ENCODE data around the gene ID3.

The ID3 gene

DNA sequence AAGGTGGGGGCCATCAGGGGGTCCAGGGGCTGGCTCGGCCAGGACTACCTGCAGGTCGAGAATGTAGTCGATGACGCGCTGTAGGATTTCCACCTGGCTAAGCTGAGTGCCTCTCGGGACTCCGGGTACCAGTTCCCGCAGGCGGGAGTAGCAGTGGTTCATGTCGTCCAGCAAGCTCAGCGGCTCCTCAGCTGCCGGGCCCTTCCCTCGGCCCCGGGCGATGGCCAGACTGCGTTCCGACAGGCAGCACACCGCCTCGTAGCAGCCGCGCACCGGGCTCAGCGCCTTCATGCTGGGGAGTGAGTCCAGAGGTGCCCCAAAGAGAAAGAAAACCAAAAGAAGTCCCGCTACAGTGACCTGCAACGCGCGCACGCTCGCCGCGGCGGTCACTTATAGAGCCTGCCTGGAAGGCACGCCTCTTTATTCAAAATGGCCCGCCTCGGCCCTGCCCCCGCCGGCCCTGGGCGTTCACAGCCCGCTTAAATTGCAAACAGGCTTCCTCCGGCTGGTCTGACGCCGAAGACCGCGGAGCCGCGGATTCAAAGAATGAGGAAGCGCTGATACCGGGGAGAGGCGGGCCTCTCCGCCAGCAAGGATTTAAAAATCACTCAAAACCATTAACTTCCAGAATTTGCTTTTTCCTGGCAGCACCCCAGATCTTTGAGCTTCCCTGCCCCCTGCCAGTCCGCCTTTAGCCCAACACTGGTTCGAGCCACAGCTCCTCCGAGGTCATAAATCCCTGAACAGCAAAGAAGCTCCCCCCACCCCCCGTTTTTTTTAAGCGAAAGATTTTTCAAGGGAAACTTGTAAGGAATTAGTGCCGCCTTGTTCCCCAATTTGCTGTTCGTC, at the start of gene ID3:
ID3 (minus strand) TSS at position 366 of the 849 bp plus-strand sequence; CDS start at position 291, 75 bp downstream.
- peak; percentile 99 for DNase-seq

GRCh38 chr1:23607944-23608343, 48.6 kb upstream of the ID3 start:
- DNase-seq, result no peak

- DNase-seq, result no peak
Observed at GRCh38 chr1:23601968-23602876, 42.9 kb upstream of the ID3 start.

GRCh38 chr1:23601135-23601967, 42.0 kb upstream of the ID3 start:
- no peak for DNase-seq

DNA sequence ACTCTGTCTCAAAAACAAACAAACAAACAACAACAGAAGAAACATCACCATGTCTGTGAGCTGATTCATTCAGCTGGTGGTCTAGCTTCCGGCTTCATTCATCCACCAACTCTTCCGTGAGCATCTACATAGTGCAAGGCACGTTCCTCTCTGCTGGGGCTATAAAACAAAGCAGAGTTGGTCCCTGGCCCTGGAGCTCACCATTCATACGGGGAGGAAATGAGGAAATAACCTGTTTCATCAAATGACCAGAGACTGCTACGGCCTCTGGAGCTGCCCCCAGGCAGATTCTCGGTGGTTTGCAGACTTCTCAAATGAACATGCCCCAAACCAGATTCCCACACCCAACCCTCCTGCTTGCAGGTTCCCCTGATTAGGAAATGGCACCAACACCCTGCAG, 41.0 kb upstream of the ID3 start:
- DNase-seq, result no peak

DNA sequence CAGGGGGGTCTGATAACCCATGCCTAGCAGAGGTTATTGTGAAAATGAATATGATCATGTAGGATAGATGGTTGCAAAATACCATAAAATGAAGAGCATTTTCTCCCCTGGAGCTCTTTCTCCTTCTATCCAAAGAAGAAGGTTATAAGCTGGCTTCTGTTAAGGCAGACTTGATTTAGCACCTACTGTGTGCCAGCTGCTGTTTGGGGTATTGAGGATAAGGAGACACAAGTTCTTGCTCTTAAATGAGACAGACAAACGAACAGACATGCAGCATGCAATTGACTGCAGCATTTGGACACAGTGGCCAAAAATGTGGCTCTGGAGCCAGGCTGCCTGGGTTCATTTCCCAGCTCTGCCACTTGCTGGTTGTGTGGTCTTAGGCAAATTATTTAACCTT, 39.8 kb upstream of the ID3 start:
- no peak for DNase-seq

- no peak for DNase-seq
Observed at GRCh38 chr1:23598424-23598823, 39.1 kb upstream of the ID3 start.

DNA sequence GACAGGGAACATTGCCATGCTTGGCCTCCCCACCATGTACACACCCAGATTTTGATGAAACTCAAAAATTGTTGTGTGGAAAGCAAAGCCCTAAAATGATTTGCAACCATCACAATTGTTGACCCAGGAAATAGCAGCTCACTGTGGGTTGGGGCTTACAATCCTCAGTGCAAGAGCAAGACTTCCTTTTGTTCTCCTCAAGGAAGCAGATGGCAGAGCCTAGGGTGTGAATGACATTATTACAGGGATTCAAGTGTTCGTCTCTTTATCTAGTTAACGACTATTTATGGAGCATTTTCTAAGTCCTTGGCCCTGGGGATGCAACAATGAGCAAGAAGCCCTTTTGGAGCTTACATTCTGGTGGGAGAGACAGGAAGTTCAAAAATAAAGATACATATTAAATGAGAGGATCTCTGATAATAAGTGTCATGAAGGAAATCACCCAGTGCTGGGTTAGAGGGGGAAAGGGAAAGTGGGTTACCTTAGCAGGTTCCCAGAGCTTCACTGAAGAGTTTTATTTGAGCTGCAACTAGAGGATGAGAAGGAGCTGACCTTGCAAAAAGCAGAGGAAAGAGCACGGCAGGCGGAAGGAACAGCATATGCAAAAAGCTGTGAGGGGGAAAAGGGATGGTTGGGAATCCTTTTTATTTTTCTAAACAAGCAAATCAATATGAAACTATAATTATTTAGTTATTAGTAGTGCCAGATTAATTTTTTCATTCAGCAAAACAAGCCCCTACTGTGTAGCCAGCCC, 38.5 kb upstream of the ID3 start:
- DNase-seq, result no peak

GRCh38 chr1:23596382-23597358, 37.4 kb upstream of the ID3 start:
- no peak for DNase-seq

GRCh38 chr1:23594927-23595353, 35.6 kb upstream of the ID3 start:
- DNase-seq, result no peak

DNA sequence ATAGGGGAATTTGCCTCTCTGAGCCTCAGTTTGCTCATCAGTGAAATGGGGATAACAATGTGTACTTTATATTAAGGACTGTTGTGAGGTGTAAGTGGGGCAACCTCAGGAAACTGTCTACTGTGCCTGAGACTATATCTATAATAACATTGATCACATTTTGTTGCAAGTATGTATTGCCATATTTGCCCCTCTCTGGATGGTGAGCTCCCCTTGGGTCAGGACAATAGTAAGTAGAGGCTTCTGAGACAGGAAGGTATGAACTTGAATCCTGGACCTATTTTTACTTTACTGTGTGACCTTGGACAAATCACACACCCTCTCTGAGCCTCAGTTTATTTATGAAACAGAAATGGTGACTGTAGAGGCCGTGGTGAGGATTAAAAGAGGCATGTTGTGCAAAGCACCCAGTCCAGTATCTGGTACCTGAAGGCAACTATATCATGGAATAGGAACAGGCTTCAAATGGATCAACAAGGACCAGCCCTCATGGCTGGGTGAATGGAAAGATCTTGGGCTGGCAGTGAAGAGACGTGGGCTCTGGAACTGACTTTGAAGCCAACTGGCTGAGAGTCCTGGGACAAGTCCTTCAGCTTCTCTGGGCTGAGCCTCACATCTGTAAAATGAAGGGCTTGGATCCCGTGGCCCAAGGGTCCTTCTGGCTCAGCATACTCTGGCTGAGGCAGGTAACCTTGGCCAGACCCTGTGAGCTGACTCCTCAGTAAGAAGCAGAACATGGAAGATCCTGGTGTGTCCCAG, 35.0 kb upstream of the ID3 start:
- no peak for DNase-seq

DNA sequence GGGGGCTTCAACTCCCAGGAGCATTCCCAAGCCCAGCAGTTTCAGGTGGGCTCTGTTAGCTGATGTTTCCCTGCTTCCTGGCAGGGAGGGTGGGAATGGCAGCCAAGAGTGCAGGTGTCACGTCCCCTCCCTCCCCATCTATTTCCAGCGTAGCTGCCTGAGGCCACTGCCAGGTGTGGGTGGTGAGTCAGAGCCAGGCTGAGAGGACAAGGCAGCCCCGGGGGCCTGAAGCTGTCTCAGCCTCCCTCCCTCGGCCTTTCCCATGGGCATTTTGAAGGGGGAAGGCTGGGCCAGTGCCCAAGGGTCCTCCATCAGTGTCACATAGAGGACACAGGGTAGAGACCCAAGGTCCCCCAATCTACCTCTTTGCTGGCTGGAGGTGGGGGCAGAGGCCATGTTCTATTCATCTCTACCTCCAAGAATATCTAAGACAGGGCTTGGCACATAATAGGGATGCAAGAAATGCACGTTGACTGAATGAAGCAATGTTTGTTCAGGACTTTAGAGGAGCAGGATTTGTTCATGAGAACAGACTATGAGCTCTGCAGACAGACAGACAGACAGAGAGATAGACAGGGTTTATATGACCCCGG, 34.4 kb upstream of the ID3 start:
- DNase-seq, result no peak

DNA sequence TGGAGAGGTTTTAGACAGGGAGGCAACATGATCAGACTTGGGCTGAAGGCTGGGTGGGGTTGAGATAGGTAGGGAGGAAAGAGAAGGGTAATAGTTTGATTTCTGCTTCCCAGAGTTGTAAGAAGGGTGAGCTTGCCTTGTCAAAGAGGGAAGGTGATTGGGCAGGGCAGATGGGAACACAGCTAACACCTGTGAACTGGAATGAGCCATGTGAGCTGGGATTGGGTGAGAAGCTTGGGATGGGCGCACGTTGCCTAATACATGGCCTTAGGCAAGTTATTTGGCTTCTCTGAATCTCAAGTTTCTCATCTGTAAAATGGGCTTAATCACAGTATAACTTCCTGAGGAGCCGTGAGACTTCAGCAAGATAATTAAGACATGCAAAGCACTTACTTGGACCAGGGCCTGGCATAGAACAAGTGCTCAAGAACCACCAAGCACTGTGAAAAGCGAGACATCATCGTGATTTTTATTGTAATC, 33.8 kb upstream of the ID3 start:
- no peak for DNase-seq

GRCh38 chr1:23592209-23592892, 33.0 kb upstream of the ID3 start:
- DNase-seq, result no peak

GRCh38 chr1:23591460-23592208, 32.3 kb upstream of the ID3 start:
- DNase-seq, result no peak

DNA sequence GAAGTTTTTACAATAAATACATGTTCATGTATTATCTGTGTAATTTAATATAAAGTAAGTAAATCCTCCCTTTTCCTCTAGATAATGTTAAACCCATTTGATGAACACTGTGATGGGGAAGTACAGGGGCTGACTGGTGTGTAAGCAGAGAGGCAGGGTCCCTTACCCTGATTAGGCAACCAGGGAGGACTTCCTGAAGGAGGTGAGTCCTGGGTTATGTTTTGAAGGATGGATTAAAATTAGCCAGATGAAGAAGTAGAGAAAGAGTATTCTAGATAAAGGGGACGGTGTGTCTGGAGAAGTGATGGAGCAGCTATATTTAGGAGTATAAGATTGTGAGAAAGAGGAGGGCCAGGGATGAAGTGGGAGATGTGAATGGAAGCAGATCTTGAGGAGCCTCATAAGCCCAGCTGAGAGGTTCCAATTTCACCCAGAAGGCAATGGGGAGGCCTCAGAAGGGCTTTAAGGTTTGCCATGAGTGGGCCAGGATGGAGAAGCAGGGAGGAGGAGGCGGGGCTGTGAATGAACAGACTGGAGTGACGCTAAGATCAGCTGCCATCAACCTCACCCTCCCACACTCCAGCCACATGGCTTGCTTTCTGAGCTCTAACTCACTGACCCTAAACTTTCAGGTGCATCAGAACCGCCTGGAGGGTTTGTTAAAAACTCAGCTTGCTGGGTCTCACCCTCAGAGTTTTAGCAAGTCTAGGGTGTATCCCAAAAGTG, 30.9 kb upstream of the ID3 start:
- no peak for DNase-seq

DNA sequence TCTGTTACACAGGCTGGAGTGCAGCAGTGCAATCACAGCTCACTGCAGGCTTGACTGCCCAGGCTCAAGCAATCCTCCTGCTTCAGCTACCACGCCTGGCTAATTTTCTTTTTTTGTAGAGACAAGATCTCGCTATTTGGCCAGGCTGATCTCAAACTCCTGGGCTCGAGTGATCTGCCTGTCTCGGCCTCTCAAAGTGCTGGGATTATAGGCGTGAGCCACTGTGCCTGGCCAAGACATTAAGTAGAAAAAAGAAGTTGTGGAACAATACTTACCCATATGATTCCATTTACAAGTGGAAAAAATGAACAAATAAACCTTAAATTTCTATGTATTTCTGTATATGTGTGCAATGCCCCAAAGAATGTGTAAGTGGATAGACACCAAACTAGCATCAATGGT, 30.3 kb upstream of the ID3 start:
- DNase-seq, result no peak
